Measurements from ENCODE around the gene WDR38.

WDR38 gene

GRCh38 chr9:124852829-124853531 lies at the start of gene WDR38:
Gene WDR38 (plus strand): TSS chr9:124853460. CDS start chr9:124853532, 72 bp downstream.
- peak; percentile 93 for DNase-seq

GRCh38 chr9:124803911-124804310 lies 49.3 kb upstream of the WDR38 start:
- no peak for DNase-seq

- no peak for DNase-seq
Measured at GRCh38 chr9:124805186-124805585, 48.1 kb upstream of the WDR38 start.

GRCh38 chr9:124808246-124808956 lies 44.9 kb upstream of the WDR38 start:
- no peak for DNase-seq

- DNase-seq, result no peak
Measured at GRCh38 chr9:124809211-124809610, 44.0 kb upstream of the WDR38 start.

- DNase-seq, result no peak
Measured at GRCh38 chr9:124809741-124810500, 43.3 kb upstream of the WDR38 start.

GRCh38 chr9:124810663-124811355 lies 42.5 kb upstream of the WDR38 start:
- DNase-seq, result no peak

- no peak for DNase-seq
Measured at GRCh38 chr9:124812441-124812876, 40.8 kb upstream of the WDR38 start.

GRCh38 chr9:124813041-124813440 lies 40.2 kb upstream of the WDR38 start:
- no peak for DNase-seq

GRCh38 chr9:124813501-124814163 lies 39.6 kb upstream of the WDR38 start:
- no peak for DNase-seq

GRCh38 chr9:124814164-124814535 lies 39.1 kb upstream of the WDR38 start:
- no peak for DNase-seq

- DNase-seq, result no peak
Measured at GRCh38 chr9:124815601-124816000, 37.7 kb upstream of the WDR38 start.

GRCh38 chr9:124818431-124819281 lies 34.6 kb upstream of the WDR38 start:
- DNase-seq, result no peak

GRCh38 chr9:124820698-124821623 lies 32.3 kb upstream of the WDR38 start:
- DNase-seq, result no peak

GRCh38 chr9:124828489-124829333 lies 24.5 kb upstream of the WDR38 start:
- DNase-seq, result no peak

GRCh38 chr9:124829334-124829669 lies 24.0 kb upstream of the WDR38 start:
- DNase-seq, result no peak

GRCh38 chr9:124830593-124830992 lies 22.7 kb upstream of the WDR38 start:
- DNase-seq, result no peak

GRCh38 chr9:124831642-124832364 lies 21.5 kb upstream of the WDR38 start:
- no peak for DNase-seq

- no peak for DNase-seq
Measured at GRCh38 chr9:124834591-124834990, 18.7 kb upstream of the WDR38 start.

All from CD4-positive, alpha-beta T cell treated with Interleukin-10 for 1 hour (primary cell).